ENCODE measurements around the gene ADRB2.

- no peak for TF ChIP-seq KDM3A (CRISPR knock-in tag; IDR thresholded peaks at IDR 0.05; ENCODE audit: low read depth)
- TF ChIP-seq RNF2 (conservative IDR thresholded peaks at IDR 0.05; ENCODE audit: low read depth), result no peak
- TF ChIP-seq PRDM15 (CRISPR knock-in tag; IDR thresholded peaks at IDR 0.05), result no peak
- TF ChIP-seq ISX (CRISPR knock-in tag; conservative IDR thresholded peaks at IDR 0.05), result no peak
- TF ChIP-seq POLR2A (IDR thresholded peaks at IDR 0.05; ENCODE audit: insufficient read depth in 1 of 2, low read depth in 2 of 2, low read length in 2 of 2), result no peak
- no peak for TF ChIP-seq ZBTB4 (CRISPR knock-in tag; IDR thresholded peaks at IDR 0.05; ENCODE audit: borderline replicate concordance)
- no peak for TF ChIP-seq SOX13 (IDR thresholded peaks at IDR 0.05)
- no peak for TF ChIP-seq SOX13 (CRISPR knock-in tag; conservative IDR thresholded peaks at IDR 0.05 in 1 of 2, IDR thresholded peaks at IDR 0.05 in 1 of 2)
- no peak for TF ChIP-seq ZNF205 (CRISPR knock-in tag; IDR thresholded peaks at IDR 0.05)
- no peak for TF ChIP-seq MXD4 (CRISPR knock-in tag; IDR thresholded peaks at IDR 0.05)
- TF ChIP-seq, protein P1, sequence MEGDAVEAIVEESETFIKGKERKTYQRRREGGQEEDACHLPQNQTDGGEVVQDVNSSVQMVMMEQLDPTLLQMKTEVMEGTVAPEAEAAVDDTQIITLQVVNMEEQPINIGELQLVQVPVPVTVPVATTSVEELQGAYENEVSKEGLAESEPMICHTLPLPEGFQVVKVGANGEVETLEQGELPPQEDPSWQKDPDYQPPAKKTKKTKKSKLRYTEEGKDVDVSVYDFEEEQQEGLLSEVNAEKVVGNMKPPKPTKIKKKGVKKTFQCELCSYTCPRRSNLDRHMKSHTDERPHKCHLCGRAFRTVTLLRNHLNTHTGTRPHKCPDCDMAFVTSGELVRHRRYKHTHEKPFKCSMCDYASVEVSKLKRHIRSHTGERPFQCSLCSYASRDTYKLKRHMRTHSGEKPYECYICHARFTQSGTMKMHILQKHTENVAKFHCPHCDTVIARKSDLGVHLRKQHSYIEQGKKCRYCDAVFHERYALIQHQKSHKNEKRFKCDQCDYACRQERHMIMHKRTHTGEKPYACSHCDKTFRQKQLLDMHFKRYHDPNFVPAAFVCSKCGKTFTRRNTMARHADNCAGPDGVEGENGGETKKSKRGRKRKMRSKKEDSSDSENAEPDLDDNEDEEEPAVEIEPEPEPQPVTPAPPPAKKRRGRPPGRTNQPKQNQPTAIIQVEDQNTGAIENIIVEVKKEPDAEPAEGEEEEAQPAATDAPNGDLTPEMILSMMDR (CRISPR knock-in tag; IDR thresholded peaks at IDR 0.05), result no peak
These were observed 39.6 kb downstream of the ADRB2 start for GRCh38 chr5:148866024-148866423.

All from HepG2 (cell line).